NCI-H187 treated with DMSO at 0.1 percent for 48 hours (cell line): Measurements from ENCODE around the gene OR52J3.
"Not testable (repeated sequence)": the region's sequence is repeated elsewhere in the genome, so short reads cannot be mapped to it uniquely, and the experiment has no call there.

ENCODE experiments used
- DNase-seq: peaks from one replicate; lab custom pipeline; 2025; lab: John Stamatoyannopoulos, UW

The OR52J3 gene

DNA sequence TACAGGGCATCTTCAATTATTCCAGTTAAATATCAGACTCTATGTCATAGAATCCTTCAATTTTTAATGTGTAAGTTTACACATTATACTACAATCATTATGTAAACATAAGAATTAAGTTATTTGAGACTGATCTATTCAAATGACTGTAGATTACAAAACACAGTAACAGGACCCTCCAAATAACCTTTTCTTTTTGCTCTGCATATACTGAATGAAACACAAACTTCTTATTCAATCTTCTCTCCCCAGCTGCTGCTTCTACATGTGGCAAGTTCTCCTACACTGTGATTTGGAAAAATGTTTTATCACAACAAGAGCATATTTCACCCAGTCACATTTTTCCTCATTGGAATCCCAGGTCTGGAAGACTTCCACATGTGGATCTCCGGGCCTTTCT is at the start of gene OR52J3:
Gene OR52J3, plus strand, starts transcription at position 301 of the 400 bp plus-strand sequence. Its CDS starts 0 bp downstream, at position 301.
- DNase-seq: no peak

DNA sequence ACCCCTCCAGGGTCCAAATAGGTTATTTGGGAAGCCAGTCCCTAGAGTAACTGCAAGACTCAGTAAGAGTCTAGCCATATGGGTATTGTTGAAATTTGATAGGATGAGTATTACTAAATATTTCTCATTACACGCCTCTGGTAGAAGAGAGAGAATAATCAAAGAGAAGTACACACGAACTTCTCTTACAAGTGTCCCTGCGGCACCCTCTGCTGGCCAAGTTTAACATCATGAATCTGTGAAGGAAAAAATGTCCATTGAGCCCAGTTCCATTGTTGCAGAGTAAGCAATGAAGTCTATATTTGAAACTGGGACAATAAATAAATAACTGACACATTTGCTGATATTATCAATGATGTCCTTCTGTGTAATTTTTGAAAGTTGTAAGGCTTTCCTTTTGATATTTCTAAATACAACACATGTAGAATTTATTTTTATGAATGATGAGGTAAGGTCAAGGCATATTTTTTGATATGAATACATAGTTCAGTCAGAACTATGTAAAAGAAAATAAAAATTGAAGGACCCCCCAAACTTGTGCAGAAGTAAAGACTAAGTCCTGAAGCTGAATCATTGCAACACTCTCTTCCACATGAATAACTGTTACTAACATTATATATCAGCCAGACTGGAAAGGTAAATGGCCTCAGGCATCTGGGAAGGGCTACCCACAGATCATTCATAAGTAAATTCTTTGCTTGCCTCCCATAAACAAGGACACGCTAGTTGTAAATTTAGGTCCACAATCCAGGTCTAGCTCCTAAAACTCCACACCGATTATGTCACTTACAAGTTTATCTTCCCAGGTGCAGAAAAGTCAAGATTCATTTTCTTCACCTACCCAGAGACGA is 41.7 kb upstream of the OR52J3 start:
- DNase-seq: peak; percentile 13

DNA sequence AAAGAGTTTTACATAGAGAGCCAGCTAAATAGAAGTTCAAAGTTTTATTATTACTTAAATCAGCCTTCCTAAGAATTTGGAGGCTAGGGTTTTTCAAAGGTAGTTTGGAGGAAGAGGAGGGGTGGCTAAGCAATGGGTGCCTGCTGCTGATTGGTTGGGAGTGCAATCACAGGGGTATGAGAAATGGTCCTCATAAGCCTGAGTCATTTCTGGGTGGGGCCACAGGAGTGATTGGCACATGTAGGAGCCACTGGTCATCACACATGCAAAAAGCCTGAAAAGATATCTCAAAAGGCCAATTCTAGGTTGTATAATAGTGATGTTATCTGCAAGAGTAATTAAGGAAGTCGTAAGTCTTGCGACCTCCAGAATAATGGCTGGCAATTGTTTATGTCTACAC is 38.8 kb upstream of the OR52J3 start:
- no peak for DNase-seq

DNA sequence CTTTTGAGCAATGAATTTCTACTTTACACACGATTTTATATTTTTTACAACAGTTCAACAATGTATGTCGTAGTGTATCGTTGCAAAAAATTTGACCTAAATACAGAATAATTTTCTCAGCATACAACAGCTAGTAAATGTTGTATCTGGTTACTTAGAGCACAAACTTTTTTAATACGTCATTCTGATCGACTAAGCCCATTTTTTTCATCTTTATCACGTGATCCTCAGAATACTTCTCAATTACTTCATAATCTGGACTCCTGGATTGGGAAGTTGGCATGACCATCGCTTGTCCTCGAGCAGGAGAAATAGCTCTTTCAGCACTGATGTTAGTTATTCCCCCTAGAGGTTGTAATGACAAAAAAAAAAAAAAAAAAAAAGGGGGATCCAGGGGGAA is 35.1 kb upstream of the OR52J3 start:
- no peak for DNase-seq

DNA sequence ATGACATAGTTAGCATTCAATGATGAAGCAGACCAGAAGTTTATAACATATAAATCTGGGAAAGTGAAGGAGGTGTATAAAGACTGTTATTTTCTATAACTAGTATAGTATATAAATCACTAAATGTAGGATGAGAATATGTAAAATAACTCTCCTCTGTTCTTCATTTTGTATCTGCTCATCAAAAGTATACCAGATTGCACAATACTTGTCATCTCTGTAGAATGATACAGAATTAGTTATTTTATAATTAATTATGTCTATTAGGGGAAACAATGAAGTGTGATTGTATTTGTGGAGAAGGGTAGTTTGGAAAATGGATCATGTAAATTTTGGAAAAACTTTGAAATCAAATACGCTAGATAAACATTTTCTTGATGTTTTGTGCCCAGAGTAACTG is 33.3 kb upstream of the OR52J3 start:
- no peak for DNase-seq

DNA sequence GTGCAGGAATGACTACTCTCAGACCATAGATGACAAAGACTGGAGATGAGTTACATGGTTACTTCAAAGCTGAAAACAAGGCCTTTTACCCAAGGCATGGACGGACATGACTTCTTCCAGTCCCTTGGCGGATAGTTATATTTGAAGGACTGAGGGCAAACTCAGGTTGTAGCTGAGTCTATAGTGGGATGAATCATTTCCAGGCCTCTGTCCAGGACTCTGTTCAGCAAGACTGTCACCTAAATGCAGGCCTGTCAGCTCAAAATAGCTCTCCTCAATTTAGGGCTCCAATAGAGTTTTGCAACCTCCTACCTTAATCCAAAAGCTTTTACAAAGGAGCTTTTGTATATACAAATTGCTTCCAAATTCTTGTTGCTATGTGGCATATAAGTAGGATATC is 24.3 kb upstream of the OR52J3 start:
- no peak for DNase-seq

DNA sequence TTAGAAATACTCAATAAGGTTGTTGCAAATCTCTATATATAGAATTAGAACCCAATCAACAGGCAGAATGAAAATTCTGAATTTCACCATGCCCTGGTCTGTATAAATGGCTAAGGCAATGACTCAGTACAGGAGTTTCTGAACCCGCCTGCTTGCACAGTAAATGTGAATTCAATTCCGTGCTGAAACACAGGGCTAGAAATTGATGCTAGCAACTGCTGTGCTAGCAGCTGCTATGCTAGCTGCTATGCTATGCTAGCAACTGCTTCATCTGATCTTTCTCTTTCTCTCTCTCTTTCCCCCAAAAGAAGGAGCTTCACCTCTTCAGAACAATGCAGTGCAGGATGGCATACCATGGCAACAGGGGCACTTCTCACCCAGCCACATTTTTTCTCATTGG is 9.7 kb upstream of the OR52J3 start:
- DNase-seq: no peak

DNA sequence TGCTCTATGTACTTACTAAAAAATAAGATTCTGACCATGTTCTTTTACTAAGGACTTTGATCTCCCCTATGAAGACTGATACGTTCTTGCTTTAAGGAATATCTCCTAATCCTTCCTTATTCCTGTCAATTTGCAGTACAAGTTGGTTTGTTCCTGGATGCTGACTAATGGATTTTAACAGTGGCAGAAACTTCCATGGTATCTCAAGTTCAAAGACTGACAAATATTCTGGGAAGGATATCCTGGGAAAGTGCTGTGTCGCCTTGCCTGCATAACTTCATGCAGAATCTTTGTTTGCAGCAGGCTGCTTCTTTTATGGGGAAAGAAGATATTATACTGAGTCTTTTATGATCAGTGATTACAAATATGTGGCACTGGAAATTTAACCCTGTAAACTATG is 8.4 kb upstream of the OR52J3 start:
- DNase-seq: no peak

DNA sequence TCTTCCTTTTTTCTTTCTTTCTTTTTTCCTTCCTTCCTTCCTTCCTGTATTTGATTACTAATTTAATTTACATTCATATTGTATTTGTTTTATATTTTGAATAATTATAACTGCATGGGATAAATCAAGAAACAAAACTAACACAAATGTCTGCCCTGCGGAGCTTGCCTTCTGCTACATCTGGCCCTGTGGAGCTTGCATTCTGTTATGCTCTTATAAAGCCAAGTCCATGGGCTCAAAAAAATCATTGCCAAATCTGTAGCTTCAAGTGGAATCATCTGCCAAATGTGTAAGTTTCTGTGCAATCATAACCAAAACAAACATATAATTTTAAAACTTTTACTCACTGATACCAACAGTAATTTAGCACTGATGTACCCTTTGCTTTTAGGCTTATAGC is 8.0 kb upstream of the OR52J3 start:
- no peak for DNase-seq

DNA sequence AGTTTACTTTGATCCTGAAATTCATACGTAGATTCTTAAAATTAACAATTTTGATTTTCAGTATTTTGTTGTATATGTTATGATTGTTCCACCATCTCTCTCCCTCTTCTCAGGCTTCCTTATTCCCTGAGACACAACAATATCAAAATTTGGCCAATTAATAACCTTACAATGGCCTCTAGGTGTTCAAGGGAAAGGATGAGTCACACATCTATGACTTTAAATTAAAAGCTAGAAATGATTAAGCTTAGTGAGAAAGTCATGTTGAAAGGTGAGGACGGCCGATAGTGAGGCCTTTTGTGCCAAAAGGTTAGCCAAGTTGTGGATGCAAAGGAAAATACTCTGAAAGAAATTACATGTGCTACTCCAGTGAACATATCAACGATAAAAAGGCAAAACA is 5.5 kb upstream of the OR52J3 start:
- DNase-seq: no peak

DNA sequence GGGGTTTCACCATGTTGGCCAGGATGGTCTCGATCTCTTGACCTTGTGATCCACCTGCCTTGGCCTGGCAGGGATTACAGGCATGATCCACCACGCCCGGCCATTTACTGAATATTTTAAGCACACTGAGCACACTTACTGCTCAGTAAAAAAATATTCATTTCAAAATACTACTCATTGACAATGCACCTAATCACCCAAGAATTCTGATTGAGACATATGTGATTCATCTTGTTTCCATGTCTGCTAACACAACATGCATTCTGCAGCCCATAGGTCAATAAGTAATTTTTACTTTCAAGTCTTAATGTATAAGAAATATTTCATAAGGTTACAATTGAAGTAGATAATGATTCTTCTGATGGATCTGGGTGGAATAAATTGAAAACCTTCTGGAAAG is 4.2 kb upstream of the OR52J3 start:
- no peak for DNase-seq

DNA sequence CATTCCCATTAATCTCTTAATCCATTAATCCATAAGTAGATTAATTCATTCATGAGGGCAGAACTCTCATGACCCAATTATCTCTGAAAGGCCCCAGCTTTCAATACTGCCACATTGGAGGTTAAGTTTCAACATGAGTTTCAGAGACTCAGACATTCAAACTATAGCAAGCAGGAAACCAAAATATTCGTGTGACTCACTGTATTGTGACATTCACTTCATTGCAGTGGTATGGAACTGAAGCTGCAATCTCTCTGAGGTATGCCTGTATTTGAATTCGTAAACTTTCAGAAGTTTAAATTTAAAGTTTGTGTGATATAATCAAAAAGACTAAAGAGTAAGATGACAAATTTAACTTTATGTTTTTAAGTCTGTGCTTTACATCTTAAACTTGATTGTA is 2.9 kb upstream of the OR52J3 start:
- no peak for DNase-seq

DNA sequence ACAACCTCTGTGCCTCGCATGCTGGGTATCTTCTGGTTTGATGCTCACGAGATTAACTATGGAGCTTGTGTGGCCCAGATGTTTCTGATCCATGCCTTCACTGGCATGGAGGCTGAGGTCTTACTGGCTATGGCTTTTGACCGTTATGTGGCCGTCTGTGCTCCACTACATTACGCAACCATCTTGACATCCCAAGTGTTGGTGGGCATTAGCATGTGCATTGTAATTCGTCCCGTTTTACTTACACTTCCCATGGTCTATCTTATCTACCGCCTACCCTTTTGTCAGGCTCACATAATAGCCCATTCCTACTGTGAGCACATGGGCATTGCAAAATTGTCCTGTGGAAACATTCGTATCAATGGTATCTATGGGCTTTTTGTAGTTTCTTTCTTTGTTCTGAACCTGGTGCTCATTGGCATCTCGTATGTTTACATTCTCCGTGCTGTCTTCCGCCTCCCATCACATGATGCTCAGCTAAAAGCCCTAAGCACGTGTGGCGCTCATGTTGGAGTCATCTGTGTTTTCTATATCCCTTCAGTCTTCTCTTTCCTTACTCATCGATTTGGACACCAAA is 516 bp downstream of the OR52J3 start:
- no peak for DNase-seq

DNA sequence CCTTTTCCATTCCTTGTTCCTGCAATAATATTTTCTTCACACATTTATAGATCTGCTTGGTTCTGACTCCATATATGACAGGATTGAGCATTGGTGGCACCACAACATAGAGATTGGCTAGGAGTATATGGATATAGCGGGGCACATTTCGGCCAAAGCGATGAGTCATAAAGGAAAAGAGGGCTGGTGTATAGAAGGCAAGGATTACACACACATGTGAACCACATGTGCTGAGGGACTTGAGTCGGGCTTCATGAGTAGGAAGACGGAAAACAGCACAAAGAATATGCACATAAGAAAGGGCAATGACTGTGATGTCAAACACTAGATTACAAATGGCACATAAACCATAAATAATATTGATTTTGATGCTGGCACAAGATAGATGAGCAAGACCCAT is 12.4 kb downstream of the OR52J3 start:
- not testable (repeated sequence) for DNase-seq

DNA sequence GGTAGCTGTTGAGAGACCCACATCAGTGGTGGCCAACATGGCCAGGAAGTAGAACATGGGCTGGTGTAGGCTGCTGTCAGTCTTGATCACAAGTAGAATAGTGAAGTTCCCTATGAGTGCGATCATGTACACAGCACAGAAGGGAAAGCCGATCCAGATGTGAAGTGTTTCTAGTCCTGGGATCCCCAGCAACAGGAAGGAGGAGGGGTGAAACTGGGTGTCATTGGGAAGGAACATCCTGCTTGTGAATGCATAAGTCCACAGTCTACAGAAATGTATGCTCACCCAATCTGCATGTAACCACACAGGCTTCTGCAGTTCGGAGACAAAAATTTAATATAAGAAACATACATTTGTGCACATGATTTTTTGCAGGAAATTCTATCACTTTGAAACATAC is 13.1 kb downstream of the OR52J3 start, which contains the start of gene OR52E2:
Gene OR52E2, minus strand, starts transcription at position 237 of the 400 bp plus-strand sequence. Its CDS starts 0 bp downstream, at position 237.
- no peak for DNase-seq

DNA sequence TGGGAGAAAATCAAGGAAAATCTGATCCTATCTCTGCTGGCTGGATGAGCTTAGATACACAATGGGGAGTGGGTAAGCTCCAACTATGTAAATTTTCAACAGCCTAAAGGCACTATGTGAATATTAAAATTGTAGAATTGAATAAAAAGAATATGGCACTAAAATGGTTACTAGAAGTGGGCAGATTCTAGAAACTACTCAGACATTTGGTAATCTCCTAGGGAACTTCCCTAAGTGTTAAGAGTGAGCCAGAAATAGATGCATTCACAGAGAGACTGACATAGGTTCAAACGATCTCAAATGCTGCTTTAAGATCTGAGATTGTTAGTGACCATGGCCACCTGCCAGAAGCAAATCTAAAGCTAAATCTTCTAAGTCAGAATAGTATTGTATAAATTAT is 18.7 kb downstream of the OR52J3 start:
- no peak for DNase-seq

DNA sequence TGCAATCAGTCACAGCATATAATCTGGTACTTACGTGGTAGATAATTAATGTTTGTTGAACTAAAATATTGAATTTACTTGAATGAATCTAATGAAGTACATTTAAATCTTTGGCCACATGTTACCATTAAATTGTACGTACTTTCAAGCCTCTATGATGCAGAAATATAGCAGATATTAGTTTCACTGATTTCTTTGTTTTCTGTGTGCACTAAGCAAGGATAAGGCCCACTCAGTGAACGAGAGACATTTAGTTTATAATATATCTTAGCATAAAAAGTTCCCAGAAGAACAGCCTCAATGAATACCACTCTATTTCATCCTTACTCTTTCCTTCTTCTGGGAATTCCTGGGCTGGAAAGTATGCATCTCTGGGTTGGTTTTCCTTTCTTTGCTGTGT is 22.9 kb downstream of the OR52J3 start, which contains the start of gene OR52E1:
Gene OR52E1, plus strand, starts transcription at position 301 of the 400 bp plus-strand sequence.
- no peak for DNase-seq

DNA sequence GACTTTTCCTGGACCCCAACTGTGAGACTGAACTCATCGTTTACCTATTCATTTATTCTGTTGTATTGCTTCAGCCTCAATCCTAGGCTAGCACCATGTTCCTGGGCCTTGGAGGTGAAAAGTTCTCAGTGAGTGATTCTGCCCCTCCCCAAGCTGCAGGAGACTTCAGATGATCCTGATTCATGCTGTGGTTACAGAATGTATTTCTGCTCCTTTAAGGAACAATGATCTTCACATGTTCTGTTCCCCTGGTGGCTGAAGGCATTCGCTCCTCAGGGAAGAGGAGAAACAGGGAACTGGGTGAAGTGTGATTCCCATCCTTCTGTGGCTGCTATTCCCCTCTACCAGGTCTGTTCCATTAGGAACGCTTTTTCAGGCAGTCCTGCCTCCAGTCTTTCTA is 25.5 kb downstream of the OR52J3 start:
- no peak for DNase-seq

DNA sequence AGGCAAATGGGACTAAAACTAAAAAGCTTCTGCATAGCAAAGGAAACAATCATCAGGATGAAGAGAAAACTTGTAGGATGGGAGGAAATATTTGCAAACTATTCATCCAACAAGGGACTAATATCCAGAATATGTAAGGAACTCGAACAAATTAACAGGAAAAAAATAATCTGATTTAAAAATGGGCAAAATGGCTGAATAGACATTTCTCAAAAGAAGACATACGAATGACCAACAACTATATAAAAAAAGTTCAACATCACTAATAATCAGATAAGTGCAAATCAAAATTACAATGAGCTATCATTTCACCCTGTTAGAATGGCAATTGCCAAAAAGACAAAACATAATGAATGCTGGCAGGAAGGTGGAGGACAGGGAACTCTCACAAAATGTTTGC is 35.1 kb downstream of the OR52J3 start:
- no peak for DNase-seq

DNA sequence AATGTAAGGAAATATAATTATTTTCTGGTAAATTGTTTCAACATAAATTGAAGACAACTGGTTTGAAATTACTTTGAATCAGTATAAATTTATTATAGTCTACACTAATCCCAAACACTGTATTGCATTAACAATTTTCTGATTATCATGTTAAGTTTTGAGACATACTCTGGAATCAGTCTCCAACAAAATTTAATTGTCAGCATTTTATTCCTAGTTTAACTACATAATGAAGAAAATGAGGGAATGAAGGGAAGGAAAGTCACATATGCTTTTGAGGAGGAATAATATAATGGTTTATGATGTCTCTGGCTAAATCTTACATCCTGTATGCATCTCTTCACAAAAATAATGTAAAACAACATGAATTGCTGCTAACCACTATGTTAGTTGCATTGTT is 37.3 kb downstream of the OR52J3 start:
- DNase-seq: no peak

DNA sequence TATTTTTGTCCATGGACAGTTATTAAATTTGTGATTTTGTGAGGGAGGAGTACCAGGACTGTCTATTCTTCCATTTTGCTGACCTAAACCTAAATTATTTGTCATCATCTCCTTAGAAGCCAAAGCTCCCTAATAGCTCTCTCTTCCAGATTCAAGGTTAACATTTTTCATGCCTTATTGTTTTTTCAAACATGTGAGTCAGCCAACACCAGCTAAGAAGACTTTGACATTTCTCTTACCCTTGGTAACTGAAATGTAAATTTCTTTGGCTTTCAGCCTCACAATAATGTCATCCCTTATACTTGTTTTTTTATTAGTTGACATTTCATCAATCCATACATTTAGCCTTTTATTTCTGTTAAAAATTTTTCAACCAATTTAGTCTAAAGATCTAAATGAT is 42.2 kb downstream of the OR52J3 start:
- DNase-seq: no peak

DNA sequence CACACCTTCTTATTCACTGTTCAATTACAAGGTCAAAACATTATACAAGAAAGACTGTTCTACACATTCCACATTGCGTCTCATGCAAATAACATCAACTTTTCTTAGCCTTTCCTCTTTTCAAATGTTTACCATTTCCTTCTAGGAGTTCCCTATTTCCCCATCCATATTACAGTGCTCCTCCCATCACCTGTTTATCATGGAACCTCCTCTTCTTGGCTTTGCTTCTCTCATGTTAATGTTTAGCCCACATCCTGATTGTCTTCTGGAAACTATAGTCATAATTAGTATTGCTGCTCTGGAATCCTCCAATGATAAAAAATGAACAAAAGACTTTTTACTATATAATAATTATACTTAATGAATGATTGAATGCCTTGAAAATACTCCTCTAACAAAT is 44.3 kb downstream of the OR52J3 start:
- DNase-seq: no peak

DNA sequence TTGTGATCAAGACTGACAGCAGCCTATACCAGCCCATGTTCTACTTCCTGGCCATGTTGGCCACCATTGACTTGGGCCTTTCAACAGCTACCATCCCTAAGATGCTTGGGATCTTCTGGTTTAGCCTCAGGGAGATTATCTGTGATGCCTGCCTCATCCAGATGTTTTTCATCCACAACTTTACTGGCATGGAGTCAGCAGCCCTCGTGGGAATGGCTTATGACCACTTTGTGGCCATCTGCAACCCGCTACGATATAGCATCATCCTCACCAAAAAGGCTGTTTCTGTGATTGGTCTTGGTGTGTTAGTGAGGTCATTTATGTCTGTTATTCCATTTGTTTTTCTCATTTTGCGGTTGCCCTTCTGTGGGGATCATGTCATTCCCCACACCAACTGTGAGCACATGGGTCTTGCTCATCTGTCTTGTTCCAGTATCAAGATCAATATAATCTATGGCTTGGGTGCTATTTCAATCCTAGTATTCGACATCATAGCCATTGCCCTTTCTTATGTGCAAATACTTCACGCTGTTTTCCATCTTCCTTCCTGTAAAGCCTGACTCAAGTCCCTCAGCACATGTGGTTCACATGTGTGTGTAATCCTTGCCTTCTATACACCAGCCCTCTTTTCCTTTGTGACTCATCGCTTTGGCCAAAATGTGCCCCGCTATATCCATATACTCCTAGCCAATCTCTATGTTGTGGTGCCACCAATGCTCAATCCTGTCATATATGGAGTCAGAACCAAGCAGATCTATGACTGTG is 46.7 kb downstream of the OR52J3 start:
- no peak for DNase-seq
